ENCODE data around the gene GPR78.
"Not testable (repeated sequence)": the region's sequence is repeated elsewhere in the genome, so short reads cannot be mapped to it uniquely, and the experiment has no call there.

GPR78 gene

DNA sequence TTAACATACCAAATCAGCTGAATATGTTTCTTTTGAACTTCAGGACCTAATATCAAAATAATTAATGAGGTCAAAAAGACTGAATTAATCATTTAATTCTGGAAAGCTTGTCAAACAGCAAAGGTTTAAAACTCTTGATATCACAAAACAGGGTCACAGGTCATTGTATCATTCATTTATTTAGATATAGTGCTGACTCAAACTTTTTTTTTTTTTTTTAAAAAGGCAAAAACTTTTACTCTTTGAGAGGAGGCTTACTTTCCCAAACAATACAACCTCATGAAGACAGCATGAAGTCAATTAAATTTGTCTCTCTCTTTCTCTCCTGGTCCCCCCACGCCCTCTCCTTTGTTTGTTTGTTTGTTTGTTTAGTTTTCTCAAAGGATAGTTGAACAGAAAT, 15.6 kb upstream of the GPR78 start:
- no peak for DNase-seq (ENCODE audit: low read depth in 2 of 2)

DNA sequence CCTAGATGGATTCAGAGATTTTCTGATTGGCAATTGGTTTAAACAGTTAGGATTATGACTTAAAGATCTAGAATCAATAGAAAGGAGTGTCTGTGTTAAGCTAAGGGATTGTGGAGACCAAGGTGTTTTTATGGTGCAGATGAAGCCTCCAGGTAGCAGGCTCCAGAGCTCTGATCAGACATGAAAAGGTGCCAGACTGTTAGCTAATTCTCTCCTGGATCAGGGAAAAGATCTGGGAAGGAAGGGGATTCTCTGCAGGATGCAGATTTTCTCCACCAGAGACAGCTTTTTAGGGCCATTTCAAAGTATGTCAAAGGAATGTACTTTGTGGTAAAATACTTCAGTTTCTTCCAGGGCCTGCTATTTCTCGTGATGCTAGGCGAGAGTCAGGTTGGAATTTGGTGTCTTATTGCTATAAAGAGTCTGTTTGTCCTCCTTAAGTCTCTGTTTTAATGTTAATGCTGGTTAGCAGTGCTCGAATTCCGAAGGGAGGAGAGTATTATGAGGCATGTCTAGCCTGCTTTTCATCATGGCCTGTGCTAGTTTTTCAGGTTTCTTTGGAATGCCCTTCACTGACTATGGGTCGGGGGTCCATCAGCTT, 12.0 kb upstream of the GPR78 start:
- no peak for DNase-seq (ENCODE audit: low read depth in 2 of 2)

DNA sequence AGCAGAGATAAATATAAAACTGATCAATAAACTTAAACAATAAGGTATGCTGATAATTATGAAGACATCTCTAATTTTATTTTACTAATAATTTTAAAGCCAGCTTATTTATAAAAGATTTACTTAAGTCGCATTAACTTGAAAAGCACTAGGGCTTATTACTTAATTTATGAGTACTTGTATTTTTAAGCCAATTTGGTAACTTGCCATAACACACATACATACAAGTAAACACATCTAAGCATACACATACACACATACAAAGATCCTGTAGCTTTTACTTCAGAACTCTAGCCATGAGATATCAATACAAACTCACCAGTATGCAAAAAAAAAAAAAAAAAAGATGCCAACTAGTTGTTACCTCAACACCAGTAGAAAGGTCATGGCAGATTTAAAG, 10.0 kb upstream of the GPR78 start:
- no peak for DNase-seq (ENCODE audit: low read depth in 2 of 2)

DNA sequence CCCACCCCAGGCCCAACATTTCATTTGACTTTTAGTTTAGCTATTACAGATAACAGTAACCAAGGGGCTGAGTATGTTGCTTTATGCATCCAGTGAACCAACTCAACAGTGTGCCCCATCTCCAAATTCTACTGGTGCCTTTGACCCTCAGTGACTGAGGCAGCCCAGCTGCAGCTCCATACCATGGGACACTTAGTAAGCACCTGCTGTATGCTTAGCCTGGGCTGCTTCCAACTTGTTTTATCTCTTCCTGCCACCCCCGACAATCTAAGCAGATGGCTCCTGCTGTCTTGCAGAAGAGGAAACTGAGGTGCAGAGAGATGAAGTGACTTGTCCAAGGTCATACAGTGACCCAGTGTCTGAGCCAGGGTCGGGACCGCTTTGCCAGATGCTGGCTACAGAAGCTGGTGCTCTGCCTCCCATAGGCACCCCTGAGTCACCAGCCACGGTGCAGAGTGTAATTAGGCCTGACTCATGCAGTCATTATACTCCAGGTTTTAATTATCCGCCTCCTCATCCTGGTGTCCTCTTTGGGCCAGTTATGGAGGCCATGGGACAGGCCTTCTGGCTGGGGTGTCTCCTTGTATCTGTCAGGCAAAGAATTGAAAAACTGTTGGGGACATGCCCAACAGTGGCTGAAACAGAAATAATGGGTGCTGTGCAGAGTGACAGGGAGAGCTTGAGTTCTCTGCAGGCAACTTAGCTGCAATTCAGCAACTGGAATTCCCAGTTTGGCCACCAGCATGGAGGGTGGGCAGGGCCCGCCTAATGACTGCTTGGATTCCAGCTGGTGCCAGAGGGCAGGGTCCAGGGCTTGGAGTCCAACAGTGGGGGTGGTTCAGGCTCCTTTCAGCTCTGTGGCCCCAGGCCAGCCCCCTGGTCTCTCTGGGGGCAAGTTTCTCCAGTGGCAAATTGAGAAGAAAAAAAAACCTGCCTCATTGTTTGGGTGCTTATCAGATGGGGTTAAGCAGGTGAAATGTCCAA, 8.2 kb upstream of the GPR78 start:
- no peak for DNase-seq (ENCODE audit: low read depth in 2 of 2)

DNA sequence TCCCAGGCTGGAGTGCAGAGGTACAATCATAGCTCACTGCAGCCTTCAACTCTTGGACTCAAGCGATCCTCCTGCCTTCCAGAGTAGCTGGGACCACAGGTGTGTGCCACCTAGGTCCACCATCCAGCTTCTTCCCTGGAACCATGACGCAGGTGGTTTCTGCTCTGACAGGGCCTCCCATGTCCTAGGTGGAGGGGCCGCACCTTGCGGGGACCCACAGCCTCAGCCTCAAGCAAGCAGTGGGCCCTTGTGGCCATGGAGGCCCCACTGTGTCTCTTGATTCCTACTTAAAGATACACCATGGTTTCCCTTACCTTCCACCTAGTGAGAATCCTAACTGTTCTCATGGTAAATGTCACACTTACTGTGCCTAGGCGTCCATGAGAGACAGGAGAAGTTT, 6.9 kb upstream of the GPR78 start:
- DNase-seq (ENCODE audit: low read depth in 2 of 2): no peak

DNA sequence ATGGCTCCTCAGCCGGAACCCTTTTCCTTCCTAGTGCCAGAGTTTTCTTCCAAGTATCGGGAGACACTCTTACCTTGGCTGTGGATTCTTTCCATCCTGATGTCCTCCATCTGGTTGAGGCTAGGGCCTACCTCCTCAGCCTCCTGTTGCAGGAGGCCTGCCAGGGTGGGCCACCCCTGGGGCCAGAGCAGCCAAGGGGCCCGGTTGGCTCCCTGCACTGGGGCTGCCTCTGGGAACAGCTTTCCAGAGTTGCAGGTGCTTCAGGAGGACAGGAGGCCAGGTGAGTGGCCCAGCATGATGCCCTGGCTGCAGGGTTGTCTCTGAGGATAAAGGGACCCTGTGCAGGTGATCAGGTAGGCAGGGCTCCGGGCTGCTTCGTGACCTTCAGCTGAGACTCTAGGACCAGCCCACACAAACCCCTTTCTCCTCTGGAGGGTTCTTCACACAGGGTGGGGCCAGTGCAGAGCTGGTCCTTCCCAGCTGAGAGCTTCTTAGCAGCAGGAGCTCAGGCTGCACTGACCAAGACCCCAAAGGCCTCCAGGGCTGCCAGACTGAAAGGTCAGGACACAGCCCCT, 5.3 kb upstream of the GPR78 start:
- DNase-seq (ENCODE audit: low read depth in 2 of 2): no peak

DNA sequence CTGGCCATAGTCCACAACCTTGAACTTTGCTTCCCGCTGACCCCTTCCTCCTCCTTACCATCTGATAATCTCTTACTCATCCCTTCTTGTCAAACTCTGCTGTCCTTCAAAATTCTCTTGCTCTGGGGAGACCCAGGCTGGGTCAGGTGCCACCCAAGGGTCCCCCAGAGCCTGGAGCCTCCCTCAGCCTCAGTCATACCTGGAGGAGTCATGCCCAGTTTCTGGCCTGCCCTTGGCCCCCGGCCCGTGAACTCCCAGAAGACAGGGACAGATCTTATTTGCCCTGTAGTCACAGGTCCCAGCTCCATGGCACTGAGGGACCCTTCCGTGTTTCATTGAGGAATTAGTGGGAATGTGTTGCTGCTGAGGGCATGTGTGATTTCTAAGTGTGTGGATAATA, 4.7 kb upstream of the GPR78 start:
- no peak for DNase-seq (ENCODE audit: low read depth in 2 of 2)

DNA sequence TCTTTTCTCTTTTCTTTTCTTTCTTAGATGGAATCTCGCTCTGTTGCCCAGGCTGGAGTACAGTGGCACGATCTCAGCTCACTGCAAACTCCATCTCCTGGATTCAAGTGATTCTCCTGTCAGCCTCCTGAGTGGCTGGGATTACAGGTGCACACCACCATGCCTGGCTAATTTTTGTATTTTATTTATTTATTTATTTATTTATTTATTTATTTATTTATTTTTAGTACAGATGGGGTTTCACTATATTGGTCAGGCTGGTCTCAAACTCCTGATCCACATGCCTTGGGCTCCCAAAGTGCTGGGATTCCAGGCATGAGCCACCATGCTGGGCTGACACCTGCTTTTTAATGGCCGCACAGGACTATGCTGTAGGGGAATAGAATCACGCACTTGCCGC, 3.6 kb upstream of the GPR78 start:
- DNase-seq (ENCODE audit: low read depth in 2 of 2): not testable (repeated sequence)

DNA sequence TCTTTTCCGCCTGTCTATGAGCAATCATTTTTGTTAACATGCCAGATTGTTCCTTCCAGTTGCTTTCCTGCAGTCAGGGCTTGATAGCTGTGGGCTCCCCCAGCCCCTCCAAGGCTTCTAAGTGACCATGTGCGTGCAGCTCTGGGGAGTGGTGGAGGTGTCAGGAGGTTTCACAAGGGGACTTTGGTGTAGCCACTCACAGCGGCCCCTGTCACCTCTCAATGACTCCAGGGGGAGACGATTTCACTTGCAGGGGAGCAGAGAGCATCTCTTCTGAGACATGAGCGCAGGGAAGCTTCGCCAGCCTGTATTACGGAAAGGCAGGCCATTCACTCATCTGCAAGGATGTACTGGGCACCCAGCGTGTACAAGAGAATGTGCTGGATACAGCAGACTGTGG, 3.1 kb upstream of the GPR78 start:
- no peak for DNase-seq (ENCODE audit: low read depth in 2 of 2)

DNA sequence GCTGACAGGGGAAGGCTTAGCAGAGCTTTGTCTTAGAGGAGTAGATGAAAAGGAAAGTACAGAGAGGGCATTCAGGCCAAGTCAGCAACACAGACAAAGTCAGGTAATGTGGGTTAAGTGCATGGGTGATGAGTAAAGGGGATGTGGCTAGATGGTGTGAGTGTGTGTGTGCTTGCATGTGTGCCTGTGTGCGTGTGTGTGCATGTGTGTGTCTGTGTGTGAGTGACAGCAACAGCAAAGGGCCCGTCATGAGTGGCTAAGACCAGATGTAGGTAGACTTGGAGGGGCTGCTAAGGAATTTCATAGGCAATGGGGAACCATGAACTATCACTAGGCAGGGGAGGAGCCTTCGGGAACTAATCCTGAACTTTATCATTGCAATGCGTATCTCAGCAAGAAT, 2.2 kb upstream of the GPR78 start:
- no peak for DNase-seq (ENCODE audit: low read depth in 2 of 2)

DNA sequence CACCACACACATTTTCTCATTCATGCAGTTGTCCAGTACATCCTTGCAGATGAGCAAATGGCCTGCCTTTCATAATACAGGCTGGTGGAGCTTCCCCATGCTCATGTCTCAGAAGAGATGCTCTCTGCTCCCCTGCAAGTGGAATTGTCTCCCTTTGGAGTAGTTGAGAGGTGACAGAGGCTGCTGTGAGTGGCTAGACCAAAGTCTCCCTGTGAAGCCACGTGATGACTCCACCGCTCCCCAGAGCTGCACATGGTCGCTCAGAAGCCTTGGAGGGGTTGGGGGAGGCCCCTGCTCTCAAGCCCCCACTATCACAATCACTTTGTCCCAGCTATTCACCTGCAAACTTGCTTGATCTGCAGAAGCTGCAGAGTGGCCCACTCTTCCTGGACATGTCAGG, 1.5 kb upstream of the GPR78 start:
- DNase-seq (ENCODE audit: low read depth in 2 of 2): no peak

DNA sequence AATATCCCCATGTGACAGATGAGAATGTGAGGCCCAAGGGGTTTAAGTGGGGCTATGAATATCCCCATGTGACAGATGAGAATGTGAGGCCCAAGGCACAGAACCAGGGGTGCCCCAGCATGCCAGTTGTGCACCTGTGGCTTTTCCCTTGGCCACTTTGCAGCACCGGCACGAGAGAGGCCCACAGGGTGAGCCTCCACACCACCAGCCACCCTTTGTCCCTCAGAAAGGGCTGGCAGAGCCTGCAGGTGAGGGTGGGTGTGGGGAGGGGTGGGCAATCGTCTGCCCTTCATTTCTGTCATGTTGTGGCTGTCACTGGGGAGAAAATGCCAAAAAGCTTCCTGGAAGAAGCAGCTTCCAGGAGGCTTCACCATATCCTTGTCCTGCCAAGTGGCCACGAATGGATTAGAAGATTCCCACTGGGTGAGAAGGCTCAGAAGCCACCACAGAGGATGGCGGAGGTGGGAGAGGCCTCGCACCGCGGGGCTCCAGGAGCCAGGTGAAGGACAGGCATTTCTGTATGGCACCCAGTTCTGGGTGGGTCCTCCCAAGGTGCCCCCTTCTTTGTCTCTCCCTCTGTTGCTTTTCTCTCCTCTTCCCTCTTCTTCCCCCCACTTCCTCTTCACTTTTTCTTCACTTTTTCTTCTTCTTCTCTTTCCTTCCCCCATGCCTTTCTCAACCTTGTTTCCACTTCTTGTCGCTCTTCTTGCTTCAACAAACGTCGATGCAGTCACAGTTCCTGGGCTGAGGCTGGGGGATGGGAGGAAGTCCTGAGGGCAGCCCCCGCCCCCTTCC, 469 bp upstream of the GPR78 start:
- DNase-seq (ENCODE audit: low read depth in 2 of 2): no peak

DNA sequence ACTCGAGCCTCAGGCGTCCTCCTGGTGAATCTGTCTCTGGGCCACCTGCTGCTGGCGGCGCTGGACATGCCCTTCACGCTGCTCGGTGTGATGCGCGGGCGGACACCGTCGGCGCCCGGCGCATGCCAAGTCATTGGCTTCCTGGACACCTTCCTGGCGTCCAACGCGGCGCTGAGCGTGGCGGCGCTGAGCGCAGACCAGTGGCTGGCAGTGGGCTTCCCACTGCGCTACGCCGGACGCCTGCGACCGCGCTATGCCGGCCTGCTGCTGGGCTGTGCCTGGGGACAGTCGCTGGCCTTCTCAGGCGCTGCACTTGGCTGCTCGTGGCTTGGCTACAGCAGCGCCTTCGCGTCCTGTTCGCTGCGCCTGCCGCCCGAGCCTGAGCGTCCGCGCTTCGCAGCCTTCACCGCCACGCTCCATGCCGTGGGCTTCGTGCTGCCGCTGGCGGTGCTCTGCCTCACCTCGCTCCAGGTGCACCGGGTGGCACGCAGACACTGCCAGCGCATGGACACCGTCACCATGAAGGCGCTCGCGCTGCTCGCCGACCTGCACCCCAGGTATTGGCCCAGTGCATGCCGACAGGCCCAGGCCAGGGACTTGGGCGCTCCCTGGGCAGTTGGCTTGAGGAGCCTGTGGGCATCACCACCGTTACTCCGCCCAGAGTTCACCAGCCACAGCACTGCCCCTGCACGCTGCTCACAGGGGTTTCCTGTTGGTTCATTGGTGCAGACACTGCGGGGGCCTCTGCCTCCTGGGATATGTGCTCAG, 1.1 kb downstream of the GPR78 start:
- no peak for DNase-seq (ENCODE audit: low read depth in 2 of 2)

DNA sequence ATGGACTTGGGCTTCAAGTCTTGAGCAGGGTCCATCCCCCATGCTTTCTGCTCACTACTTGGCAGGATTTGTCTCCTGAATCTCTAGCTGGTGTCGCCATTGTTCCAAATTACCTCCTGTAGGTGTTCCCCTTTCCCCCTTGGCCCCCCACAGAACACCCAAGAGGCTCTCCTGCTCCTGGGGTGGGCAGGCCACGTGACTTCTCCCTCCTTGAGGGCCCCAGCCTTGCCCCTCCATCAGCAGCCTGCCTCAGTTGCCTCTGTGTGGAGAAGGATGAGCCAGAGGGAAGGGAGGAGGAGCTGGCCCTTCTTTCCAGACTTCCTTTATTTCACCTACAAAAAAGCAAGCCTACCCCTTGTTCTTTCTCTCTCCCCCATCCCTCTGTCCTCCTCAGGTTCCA, 1.8 kb downstream of the GPR78 start:
- DNase-seq (ENCODE audit: low read depth in 2 of 2): no peak

DNA sequence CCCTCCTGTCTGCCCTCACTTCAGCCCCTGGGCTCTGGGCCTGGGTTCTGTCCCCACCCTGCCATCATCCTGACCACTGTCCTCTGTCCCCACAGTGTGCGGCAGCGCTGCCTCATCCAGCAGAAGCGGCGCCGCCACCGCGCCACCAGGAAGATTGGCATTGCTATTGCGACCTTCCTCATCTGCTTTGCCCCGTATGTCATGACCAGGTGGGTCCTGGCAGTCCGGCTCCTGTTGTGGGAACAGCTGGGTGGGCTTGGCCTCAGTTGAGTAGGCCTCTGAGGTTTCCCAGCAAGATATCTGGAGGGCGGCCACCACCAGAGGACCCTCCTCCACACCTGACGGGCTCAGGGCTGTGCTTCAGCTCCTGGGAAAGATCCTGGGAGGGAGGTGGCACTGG, 2.2 kb downstream of the GPR78 start:
- no peak for DNase-seq (ENCODE audit: low read depth in 2 of 2)

DNA sequence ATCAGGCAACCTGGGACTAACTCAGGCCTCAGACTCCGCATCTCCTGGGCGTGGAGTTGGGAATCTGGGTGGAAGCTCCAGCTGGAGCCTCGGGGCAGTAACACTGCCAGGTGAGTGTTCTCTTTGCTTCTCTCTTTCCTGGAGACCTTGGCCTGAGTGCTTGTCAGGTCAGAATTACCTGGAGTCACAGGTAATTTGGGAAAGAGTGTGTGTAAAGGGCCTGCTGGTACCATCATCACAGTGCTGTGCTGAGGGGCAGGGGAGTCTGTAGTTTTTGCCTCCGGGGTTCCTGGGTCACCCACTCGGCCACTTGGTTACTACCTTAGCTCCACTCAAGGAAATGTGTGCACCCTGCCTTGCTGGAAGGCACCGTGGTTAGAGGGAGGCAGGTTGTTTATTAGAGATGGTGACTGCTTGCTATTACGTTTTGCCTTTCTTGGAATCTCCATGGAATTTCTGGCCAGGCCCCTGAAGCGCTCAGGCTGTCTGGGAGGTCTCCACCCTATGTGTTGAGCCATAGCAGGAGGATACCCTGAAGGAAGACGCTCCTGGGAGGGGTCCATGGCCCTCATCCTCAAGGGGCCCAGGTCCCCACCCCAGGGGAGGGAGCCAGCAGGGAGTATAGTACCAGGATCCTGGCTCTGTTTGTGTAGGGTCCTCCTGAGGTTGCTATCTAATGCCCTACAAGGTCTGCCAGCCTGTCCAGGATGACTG, 2.9 kb downstream of the GPR78 start:
- DNase-seq (ENCODE audit: low read depth in 2 of 2): no peak

DNA sequence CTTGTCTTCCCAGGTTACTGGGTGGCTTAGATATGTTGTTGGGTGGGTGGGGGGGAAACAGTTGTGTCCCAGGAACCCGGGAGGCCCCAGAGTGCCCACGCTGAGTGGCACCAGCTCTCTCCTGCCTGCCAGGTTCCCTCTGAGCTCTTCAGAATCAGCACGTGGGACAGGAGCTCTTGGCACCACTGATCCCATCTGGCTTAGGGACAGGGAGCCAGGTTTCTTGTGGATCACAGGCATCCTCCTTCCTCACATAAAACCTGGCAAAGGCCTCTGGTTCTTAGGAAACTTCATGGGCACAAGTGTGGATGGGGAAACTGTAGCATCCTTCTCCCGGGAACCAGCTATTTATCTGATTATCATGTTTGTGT, 3.4 kb downstream of the GPR78 start:
- DNase-seq (ENCODE audit: low read depth in 2 of 2): no peak

DNA sequence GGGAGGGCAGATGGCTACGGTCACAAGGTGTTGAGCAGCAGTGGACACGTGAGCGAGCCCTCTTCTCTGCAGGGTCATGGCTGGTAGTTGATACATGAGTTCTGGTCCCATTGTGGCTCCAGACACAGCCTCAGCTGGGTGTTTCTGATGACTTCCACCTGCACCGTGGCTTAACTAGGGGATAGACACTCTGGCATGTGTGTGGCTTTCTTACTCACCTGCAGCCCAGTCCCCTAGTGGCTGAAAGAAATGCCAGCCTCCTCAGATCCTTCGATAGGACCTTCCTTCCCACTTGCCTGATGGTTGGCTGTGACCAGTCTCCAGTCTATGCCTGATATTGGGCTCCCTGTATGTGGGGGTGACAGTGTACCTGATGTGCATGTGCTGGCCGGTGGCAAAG, 5.0 kb downstream of the GPR78 start:
- no peak for DNase-seq (ENCODE audit: low read depth in 2 of 2)

DNA sequence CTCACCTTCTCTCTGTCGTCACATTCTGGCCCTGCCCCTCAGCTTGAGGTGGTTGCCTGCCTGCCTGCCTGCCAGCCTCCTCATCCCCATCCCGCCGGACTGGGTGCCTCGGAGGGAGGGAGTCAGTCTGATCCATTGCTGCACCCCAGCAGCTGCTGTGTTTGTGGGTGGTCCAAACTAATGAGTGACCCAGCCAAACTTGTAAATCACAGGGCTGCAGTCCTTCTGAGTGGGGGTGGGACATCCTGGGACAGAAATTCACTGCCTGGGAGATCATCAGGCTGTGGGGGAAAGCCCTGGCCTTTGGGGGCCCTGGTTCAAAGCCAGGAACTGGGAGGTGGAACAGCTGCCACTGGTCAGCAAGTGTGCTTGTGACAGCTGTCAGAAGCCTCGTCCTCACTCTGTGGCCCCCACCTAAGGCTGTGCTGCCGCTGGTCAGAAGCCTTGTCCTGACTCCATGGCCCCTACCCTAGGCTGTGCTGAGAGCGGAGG, 5.6 kb downstream of the GPR78 start:
- DNase-seq (ENCODE audit: low read depth in 2 of 2): no peak

DNA sequence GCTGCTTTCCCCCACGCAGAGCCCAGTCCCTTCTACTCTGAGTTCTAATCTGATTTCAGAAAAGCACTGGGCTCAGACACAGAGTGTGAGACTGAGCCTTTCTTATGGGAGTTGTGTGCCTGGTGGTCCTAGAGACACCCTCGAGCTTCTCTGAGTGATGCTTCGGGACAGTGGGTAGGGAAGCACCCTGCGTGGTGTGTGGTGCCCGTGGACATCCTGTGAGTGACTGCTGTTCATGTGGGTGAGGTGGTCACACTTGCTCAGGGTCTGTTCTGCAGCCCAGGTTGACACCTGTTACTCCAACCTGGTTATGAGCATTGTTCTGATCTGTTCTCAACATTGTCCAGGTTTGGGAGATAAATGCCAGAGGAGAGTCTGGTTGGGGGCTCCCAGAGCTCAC, 6.1 kb downstream of the GPR78 start:
- no peak for DNase-seq (ENCODE audit: low read depth in 2 of 2)
